Brain pericyte (primary cell): ENCODE data around the gene RNASEH1.
A peak's percentile ranks its signal among the peaks of the same experiment; 100 is the strongest.

Experiments
- DNase-seq: peaks from one replicate; pipeline ENCODE4 v3.0.0-alpha.2; 2012; ENCODE audit warnings: low read depth, low spot score

Gene RNASEH1

GRCh38 chr2:3553946-3554345 lies 4.2 kb downstream of the RNASEH1 start:
- DNase-seq, result no peak

GRCh38 chr2:3547915-3548314 lies 10.2 kb downstream of the RNASEH1 start:
- no peak for DNase-seq

- DNase-seq, result no peak
These were observed 12.2 kb downstream of the RNASEH1 start for GRCh38 chr2:3545788-3546478.

GRCh38 chr2:3543023-3543683 lies 15.0 kb downstream of the RNASEH1 start:
- no peak for DNase-seq

GRCh38 chr2:3542107-3542506 lies 16.0 kb downstream of the RNASEH1 start:
- DNase-seq, result no peak

GRCh38 chr2:3539836-3540235 lies 18.3 kb downstream of the RNASEH1 start:
- no peak for DNase-seq

- DNase-seq, result no peak
These were observed 21.2 kb downstream of the RNASEH1 start for GRCh38 chr2:3536682-3537632.

GRCh38 chr2:3535794-3536681 lies 22.1 kb downstream of the RNASEH1 start:
- DNase-seq, result peak; percentile 55

- no peak for DNase-seq
These were observed 22.7 kb downstream of the RNASEH1 start for GRCh38 chr2:3535467-3535793.

- no peak for DNase-seq
These were observed 23.8 kb downstream of the RNASEH1 start for GRCh38 chr2:3534251-3534814.

- no peak for DNase-seq
These were observed 24.3 kb downstream of the RNASEH1 start for GRCh38 chr2:3533836-3534235.

- no peak for DNase-seq
These were observed 25.2 kb downstream of the RNASEH1 start for GRCh38 chr2:3532941-3533340.

GRCh38 chr2:3529316-3530025 lies 28.7 kb downstream of the RNASEH1 start:
- DNase-seq, result no peak

- no peak for DNase-seq
These were observed 30.0 kb downstream of the RNASEH1 start for GRCh38 chr2:3527886-3528785.

- no peak for DNase-seq
These were observed 31.3 kb downstream of the RNASEH1 start for GRCh38 chr2:3526871-3527270.

- no peak for DNase-seq
These were observed 34.5 kb downstream of the RNASEH1 start for GRCh38 chr2:3523551-3524041.

- DNase-seq, result no peak
These were observed 35.1 kb downstream of the RNASEH1 start for GRCh38 chr2:3522961-3523421.

- no peak for DNase-seq
These were observed 37.5 kb downstream of the RNASEH1 start for GRCh38 chr2:3520591-3520990.
